Gastrocnemius medialis (tissue), 4 donors: Measurements from ENCODE around the gene FBXL17.

Source experiments
- POLR2A ChIP-seq, 2 donors: fragments of 450-650 bp; IDR thresholded peaks; one replicate each; pipeline ENCODE4 v1.6.1; 2017; ENCODE audit warnings: antibody characterized with exemption in 2 of 2, mild to moderate bottlenecking in 2 of 2, moderate library complexity in 2 of 2
- TF ChIP-seq, protein P1 (sequence below), 5 experiments: fragments of 450-650 bp in 3 of 5; fragments of 200-600 bp in 2 of 5; sonication (generic) in 2 of 5; IDR thresholded peaks in 4 of 5; conservative IDR thresholded peaks in 1 of 5; 1 replicate in 4 of 5; 2 replicates in 1 of 5; pipeline ENCODE4 v1.5.1; 2016 to 2019; ENCODE audit warnings: antibody characterized with exemption in 5 of 5, mild to moderate bottlenecking in 3 of 5, moderate library complexity in 3 of 5

DNA sequence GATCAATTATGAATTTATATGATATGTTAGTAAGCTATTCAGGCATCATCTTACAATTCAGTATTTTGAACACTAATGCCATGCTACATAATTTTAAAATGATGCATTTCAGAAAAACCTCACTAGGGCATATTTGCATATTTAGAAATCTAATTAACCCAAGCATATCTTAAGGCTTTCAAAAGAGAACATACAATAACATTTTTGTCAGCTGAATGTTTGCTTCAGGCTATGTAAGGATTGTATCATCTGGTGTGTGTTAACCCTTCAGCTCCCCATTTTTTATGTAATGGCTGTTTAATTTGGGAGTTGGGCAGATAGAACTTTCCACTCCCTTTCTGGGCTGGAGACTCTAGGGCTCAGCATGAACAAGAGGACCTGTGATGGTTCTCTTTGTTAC is 412.1 kb downstream of the FBXL17 start:
- TF ChIP-seq, protein P1, sequence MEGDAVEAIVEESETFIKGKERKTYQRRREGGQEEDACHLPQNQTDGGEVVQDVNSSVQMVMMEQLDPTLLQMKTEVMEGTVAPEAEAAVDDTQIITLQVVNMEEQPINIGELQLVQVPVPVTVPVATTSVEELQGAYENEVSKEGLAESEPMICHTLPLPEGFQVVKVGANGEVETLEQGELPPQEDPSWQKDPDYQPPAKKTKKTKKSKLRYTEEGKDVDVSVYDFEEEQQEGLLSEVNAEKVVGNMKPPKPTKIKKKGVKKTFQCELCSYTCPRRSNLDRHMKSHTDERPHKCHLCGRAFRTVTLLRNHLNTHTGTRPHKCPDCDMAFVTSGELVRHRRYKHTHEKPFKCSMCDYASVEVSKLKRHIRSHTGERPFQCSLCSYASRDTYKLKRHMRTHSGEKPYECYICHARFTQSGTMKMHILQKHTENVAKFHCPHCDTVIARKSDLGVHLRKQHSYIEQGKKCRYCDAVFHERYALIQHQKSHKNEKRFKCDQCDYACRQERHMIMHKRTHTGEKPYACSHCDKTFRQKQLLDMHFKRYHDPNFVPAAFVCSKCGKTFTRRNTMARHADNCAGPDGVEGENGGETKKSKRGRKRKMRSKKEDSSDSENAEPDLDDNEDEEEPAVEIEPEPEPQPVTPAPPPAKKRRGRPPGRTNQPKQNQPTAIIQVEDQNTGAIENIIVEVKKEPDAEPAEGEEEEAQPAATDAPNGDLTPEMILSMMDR (IDR thresholded peaks at IDR 0.05 in 4 of 5, conservative IDR thresholded peaks at IDR 0.05 in 1 of 5) = no peak
- no peak for TF ChIP-seq POLR2A (IDR thresholded peaks at IDR 0.05)
